GM19452 (cell line): ENCODE measurements around the gene DPM3.
"Not testable (repeated sequence)": the region's sequence is repeated elsewhere in the genome, so short reads cannot be mapped to it uniquely, and the experiment has no call there.

Source experiments
- ATAC-seq: cut with Tn5 transposase; IDR thresholded peaks from one replicate; pipeline ENCODE4 v1.9.1; 2021; ENCODE audit not compliant: unreplicated experiment

Gene DPM3

DNA sequence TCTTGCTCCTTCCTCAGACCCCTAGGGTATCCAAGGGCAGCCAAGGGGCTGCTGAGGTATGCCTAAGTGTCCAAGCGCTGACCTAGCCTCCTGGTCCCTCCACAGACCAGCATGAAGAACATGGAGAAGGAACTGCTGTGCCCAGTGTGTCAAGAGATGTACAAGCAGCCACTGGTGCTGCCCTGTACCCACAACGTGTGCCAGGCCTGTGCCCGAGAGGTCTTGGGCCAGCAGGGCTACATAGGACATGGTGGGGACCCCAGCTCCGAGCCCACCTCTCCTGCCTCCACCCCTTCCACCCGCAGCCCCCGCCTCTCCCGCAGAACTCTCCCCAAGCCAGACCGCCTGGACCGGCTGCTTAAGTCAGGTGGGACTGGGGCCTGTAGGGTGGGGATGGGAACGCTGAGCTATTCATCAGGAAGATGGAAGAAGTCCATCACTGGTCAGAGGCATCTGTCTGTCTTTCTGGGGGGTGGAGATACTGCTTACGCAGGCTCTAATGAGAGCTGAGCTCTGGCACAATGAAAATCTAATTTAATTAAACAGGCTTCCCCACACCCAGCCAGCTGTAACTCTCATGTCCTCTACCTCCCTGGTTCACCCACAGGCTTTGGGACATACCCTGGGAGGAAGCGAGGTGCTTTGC lies 35.1 kb upstream of the DPM3 start:
- ATAC-seq: no peak

DNA sequence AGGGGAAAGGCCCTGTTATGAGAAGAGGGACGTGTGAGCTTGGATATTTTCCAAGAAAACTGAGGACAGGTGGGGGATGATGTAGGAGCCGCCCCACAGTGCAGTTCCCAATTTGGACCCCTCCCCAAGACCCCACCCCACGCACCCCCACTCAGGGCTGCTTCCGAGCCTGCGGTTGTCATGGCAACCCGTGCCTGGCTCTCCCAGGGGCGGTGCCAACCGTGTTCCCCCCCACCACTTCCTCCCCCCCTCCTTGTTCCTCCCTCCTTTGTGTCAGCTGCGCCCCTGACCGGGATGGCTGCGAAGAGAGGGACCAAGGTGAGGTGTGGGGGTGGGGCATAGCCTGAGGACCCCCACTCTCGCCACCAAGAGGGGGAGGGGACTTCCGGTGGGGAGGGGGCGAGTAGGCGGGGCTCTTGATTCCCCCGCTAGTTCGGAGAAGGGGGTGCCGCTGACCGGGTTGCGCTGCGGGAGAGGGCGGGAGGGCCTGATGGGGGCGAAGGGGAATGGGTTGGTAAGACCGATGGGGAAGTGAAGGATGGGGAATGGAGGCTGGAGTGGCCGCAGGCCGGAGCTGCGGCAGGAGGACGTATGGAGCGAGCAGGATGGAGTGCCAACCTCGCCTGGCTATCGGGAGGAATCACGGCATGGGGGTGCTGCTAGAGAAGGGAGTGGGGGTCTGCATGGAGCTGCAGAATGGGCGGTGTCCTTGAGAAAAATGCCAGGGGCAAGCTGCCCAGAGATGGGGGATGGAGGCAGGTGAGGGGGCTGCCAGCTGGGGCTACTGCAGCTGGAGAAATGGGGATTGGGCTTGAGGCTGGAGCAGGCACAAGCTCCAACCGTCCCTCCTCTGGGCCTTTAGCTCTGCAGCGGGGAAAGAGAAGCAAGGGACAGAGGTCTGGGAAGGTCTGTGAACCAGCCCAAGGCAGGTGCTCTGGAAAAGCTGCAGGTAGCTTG lies 34.3 kb upstream of the DPM3 start:
- ATAC-seq: no peak

DNA sequence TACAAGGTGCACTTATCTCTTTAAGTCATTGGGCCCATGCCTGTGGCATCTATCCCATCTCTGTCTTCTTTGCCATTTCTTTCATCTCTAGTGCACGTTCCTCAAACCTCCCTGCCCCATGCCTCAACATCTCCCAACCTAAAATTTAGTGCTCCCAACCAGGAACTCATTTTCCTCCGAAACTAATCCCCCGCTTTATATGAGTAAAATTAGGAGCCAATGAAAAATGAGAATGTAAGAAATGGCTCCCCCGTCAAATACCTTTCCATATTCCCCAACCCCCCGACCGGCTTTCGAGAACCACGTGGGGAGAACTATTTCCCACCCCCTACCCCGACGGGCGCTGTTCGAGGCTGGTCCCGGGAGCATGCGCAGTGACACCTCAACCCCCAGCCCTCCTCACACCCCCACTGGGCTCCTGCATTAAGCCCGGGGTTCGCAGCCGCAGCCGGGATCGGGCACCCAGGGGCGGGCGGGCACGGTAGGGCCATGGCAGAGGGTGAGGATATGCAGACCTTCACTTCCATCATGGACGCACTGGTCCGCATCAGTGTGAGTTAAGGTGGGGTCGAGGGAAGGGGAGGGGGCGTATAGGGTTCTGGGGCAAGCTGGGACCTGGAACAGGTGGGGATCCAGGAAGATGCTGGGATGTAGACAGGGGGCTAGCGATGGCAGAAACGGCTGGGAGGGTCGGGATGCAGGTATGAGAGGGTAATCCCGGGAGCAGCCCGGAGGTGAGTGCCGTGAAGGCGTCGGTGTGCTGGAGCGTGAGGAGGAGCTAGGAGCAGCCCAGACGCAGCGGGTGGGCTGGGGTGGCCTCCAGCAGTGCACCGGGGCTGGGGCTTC lies 33.4 kb upstream of the DPM3 start, which contains the start of gene TRIM46:
TRIM46 (plus strand) TSS at position 372 of the 846 bp plus-strand sequence; CDS start at position 490, 118 bp downstream.
- no peak for ATAC-seq

DNA sequence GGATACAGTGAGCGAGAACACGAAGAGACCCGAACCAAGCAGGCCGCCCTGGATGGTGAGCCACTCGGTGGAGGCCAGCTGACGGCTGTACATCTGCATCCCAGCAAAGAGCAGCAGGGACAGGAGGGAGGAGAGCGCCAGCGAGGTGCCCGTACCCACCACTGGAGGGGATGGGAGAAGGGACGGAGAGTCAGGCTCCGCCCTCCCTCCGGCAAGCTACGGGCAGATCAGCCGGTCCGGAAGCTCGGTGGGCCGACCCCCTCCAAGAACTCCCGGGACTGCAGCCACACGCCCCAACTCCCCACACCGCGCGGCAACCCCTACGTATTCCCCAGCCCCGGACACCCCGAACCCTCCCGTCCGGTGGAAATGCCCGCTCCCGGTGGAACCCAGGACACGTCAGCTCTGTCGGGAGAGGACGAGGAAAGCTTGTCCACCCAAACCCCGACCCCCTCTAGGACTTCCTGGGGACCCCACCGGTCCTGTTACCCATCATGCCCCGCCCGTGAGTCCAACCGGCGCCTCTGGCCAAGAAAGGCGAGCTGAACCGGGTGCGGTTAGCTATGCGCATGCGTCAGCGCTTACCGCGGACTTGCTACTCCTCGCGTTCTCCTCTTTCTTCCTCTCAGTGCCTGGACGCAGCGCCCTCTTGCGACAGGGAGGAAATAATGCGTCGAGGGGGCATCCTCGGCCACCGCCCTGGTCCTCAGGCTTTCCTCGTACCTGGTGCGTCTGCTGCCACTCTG lies 32.6 kb upstream of the DPM3 start, which contains the start of gene KRTCAP2:
KRTCAP2 (minus strand) TSS at position 573 of the 746 bp plus-strand sequence; CDS start at position 493, 80 bp downstream.
- ATAC-seq: peak; percentile 71

DNA sequence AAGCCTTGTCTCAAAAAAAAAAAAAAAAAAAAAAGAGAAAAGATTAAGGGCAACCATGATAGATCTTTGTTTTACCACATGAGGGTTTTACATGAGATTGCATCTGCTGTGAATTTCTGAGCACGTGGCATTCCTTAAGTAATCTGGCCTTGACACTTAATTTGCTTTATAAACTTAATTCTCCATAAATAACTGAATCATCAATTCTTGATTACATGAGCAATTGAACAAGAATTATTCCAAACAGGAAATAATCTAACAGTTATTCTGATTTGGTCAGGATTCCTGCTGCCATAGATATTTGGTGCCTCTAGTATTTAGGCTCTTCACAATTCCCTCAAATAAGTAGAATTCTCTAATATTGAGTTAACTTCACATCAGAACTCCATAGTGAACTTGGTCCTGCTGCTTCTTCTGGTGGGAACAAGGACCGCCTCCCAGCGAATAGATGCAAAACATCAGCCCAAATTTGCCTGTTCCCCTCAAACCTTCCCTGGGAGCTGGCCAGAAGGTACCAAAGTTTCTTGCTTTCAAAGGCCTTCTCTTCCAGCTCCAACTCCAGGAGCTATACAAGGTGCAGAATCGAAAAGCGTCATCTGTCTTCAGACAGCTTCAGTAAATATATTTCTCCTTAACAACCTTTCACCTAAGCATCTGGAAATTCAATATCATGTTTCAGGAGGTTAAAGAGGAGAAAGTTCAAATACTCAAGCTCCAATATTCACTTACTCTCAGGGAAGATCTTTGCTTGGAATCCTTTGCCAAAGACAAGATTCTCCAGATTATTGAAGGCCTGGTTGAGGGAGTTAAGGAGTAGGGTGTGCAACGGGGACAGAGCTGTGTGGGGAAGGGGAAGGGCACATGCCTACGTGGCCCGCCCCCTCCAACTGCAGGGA lies 31.8 kb upstream of the DPM3 start:
- no peak for ATAC-seq

DNA sequence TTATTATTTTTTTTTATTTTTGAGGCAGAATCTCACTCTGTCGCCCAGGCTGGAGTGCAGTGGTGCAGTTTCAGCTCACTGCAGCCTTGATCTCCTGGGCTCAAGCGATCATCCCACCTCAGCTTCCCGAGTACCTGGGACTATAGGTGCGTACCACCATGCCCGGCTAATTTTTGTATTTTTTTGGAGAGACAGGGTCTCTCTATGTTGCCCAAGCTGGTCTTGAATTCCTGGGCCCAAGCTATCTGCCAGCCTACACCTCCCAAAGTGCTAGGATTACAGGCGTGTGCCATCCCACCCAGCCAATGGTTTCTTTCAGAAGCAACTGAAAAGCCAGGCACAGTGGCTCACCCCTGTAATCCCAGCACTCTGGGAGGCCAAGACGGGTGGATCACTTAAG lies 30.5 kb upstream of the DPM3 start:
- no peak for ATAC-seq

DNA sequence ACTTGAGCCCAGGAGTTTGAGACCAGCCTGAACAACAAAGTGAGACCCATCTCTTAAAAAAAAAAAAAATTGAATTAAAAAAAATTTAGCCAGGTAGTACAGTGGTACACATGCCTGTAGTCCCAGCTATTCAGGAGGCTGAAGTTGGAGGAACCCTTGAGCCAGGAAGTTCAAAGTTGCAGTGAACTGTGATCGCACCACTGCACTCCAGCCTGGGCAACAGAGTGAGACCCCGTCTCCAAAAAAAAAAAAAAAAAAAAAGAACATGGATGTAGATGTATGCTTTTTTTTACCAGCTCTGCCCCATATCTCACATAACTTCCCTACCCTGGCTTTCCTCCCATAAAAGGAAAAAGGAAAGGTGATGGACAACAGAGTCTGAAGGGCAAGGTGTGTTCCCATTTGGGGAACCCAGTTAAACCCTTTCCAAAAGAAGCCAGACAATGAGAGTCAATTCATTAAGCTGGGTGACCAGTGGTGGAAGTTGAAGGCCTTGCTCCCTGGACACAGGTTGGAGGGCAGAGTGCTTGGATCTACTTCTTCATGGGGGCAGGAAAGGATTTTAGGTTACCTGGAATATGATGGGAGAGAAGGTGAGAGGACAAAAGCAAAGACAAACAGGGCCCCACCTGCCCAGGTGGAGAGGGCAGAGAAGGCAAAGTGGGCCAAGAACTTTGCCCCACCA lies 29.9 kb upstream of the DPM3 start:
- ATAC-seq: no peak

DNA sequence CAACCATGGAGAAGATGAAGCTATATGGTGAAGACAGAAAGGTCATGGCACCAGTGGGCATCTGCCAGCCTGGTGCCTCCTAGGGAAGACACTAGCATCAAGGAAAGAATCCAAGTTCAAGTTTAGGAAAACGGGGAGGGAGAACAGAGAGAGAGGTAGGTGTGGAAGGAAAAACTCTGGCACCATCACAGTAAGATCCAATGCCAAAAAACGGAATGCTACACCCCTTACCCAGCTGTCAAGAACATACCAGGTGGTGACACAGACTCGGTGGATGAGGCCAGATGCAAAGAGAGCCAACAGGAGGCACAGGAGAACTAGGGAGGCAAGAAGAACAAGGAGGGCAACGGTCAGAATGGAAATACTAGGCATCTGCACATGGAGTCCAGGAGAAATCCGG lies 29.2 kb upstream of the DPM3 start:
- ATAC-seq: no peak

DNA sequence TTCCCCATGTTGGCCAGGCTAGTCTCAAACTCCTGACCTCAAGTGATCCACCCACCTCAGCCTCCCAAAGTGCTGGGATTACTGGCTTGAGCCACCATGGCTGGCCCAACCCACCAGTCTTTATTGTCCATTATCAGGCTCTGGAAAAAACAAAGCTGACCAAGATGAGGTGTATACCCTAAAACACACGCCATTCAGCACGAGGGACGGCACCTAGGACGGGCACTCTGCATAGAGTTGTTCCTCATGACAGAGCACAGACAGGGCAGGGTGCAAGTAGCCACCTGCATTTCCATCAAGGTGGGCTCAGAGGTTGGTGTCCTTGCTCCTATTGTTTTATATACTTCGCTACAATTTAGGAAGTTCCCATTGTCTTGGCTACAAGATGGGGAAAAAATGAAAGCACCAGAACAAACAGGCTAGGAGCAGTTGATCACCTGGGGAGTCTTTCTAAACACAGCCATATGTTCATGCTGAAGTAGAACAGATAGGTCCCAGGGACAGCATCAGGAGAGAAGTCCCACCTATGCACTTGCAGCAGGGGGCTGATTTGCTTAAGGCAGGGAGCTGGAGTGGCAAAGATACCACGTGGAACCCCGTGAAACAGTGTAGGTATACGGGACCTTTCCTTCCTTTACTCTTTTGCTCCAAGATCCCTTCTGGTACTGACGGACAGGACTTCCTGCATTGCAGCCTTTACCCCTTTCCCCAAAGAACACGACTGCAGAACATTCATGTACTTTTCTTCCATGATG lies 28.3 kb upstream of the DPM3 start:
- ATAC-seq: no peak

DNA sequence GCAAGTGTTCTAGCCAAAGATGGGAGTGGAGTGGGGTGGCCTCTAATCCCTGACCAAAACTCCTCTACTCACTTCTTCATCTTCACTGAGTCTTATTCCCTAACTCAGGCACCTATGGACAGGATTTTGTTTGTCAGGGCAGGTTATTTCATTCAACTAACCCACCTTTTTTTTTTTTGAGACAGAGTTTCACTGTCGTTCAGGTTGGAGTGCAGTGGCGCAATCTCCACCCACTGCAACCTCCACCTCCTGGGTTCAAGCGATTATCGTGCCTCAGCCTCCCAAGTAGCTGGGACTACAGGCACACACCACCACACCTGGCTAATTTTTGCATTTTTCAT lies 27.7 kb upstream of the DPM3 start:
- not testable (repeated sequence) for ATAC-seq

DNA sequence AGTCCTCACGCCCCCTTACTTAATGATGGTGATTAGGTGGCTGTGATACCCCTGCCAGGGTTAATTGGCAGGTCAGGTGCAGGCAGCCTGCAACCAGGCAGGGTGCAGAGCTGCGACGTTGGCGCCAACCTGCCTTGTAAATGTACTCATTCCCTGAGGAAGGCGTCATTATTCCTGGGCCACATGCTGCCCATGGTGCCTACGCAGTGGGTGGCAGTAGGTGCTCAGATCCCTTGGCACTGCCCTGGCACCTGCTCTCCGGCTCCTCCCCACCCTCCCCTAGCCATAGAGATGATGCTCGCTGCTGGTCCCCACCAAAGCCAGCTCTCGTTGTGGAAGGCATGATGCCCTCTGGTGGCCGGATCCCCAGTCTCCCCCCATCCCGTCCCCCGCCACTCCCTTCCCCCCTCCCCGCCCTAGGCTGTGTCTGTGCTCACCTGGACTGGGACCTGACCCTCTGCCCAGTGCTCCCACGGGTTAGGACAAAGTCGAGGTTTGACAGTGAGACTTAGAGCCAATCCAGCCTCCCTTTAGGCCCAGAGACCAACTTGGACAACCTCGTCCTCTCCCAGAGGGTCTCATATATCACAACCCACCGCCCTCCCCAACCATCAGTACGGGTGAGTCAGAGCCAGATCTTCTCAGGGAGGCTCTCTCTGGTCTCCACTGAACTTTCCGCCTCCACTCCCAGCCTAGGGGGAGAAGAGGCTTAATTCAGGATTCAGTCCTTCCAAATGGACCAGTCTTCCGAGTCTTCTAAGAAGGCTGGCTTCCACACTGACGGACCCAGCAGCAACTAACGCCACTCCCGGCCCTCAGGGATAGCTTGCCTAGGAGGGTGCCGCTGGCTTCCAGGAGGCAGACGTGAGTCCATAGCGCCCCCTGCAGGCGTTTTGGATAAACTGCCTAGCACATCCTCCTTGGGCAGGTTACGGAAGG lies 27.1 kb upstream of the DPM3 start:
- ATAC-seq: no peak

DNA sequence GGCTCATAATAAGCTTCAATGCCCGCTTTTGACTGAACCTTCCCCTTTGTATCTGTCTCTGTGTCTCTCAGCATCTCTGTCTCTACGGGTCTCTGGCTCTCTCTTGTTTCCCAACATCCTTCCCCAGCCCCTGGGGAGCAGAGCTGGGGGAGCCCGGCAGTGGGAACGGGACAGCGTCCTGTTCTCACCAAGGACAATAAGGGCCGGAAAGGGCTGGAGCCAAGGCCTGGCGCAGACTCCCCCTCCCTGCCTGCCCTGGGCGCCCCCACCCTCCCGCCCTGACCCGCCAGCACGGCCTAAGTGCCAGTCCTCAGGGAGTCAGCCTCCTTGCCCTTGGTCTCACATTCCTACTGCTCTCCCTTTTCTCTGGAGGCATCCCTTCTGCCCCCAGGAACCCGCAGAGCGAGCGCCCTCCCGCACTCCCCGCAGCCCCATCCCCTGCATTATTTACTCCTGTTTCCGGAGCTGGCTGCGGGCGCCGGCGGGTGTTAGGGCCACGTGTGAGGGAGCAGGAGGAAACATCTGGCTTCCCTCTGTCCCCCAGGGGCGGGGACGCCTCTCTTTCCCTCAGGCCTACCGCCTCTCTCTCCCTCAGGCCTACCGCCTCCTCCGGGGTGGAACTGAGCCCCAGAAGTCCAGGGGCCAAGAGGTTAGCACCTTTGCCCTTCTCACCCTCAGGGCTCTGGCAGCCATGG lies 26.3 kb upstream of the DPM3 start:
- no peak for ATAC-seq

DNA sequence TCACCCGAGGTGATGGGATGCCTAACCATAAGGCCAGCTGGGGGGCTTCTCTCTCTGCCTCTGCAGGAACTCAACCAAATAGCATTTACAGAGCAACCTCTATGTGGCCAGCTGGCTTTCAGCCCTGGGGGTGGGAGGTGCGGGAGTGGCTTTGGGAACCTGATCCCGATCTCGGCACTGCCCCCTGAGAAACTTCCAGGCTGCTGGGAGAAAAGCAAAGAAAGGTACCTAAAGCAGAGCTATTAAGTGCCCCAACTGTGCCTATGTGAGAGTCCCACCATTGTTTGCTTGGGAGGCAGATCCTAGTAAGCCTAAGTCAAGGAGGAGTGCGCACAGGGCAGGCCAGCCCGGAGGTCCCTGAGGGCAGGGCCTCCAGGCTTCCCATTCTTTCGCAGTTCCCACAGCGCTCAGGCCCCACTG lies 25.7 kb upstream of the DPM3 start:
- ATAC-seq: no peak

DNA sequence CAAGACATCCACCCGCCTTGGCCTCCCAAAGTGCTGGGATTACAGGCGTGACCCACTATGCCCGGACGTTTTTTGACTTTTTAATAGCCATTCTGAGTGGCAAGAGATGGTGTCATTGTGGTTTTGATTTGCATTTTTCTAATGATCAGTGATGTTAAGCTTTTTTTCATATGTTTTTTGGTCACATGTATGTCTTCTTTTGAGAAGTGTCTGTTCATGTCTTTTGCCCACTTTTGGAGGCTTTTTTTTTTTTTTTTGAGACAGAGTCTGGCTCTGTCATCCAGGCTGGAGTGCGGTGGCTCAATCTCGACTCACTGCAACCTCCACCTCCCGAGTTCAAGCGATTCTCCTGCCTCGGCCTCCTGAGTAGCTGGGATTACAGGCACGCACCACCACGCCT lies 24.3 kb upstream of the DPM3 start:
- not testable (repeated sequence) for ATAC-seq

DNA sequence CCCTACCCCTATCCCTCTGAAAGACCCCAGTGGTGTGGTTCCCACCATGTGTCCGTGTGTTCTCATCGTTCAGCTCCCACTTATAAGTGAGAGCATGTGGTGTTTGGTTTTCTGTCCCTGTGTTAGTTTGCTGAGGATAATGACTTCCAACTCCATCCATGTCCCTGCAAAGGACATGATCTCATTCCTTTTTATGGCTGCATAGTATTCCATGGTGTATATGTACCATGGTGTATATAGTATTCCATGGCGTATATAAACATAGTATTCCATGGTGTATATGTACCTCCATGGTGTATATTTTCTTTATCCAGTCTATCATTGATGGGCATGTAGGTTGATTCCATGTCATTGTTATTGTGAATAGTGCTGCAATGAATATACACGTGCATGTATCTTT lies 23.5 kb upstream of the DPM3 start:
- ATAC-seq: not testable (repeated sequence)

DNA sequence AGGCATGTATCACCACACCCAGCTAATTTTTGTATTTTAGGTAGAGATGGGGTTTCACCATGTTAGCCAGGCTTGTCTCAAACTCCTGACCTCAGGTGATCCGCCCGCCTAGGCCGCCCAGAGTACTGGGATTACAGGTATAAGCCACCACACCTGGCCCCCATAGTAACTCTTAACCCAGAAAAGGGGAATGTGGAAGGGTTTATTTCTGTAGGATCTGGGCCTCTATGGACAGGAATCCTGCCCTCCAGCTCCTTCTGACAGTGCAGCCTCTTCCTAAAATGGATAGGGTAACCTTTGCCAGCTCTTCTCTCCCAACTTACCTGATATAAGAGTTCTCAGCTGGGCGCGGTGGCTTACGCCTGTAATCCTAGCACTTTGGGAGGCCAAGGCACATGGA lies 22.3 kb upstream of the DPM3 start:
- not testable (repeated sequence) for ATAC-seq

DNA sequence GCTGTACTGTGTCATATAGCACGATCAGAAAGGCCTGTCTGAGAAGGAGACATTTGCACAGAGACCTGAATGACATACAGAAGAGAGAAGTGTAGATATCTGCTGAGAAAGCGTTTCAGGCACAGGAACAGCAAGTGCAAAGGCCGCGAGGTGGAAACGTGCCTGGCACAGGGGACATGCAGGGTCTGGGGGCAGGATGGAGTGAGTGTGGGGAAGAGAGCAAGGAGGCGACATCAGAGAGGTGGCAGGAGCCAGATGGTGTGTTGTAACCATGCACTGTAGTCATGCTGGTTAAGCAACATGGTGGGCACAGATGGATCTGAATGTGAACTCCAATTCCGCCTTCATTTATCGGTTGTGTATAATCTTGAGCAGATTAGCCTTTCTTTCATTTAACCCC lies 19.8 kb upstream of the DPM3 start:
- no peak for ATAC-seq
